ENCODE measurements around the gene GYS2. TPM values are rescaled to one million over a fixed set of nuclear protein-coding genes. Genes with fewer than 3 reads are reported as not detected.
"Not testable (repeated sequence)": the region's sequence is repeated elsewhere in the genome, so short reads cannot be mapped to it uniquely, and the experiment has no call there.

GYS2 gene
- total RNA-seq, 1 donor from 2014 or later = not detected

DNA sequence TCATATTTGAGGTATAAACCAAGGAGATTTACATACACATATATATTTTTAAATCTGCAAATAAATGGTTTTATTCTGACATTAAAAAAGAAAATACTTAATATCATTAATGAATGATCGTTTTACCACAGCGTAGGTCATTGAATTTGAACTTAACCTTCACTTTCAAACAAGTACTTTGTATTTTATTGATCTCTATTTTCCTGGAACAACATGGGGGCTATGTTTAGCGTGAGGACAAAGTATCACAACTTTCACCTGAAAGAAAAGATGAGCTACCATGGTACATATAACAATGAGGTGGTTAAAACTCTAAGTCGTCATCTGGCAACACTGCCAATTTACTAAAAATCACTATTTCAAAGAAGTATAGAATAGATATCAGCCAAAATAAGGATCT, 6.0 kb downstream of the GYS2 start:
- no peak overlapping the region for H3K27ac Mint-ChIP-seq
- H3K4me3 Mint-ChIP-seq (ENCODE audit: low read depth) = no peak overlapping the region

DNA sequence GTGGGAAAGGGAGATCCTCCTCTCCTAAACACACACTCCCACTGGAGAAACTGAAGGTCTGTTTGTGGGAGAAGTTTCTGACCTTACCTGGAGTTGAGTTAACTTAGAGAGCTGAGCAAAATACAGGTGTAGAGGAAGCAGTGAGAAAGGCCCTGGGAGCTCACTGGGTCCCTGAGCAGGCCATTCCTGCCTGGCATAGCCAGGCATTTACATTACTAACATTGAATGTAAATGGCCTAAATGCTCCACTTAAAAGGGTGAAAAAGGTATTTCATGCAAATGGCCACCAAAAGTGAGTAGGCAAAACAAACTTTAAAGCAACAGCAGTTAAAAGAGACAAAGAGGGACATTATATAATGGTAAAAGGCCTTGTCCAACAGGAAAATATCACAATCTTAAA, 9.3 kb downstream of the GYS2 start:
- H3K27ac Mint-ChIP-seq; H3K4me3 Mint-ChIP-seq (ENCODE audit: low read depth); H3K36me3 Mint-ChIP-seq (ENCODE audit: insufficient read depth); DNase-seq (ENCODE audit: low spot score, unreplicated experiment); H3K4me1 Mint-ChIP-seq (ENCODE audit: low read depth); H3K27me3 Mint-ChIP-seq: not testable (repeated sequence)
- peaks cover 31% of the 10 kb centered on the region for H3K9me3 Mint-ChIP-seq (ENCODE audit: low read depth)

More for the DNA sequence above, 6.0 kb downstream of the GYS2 start:
- DNase-seq (ENCODE audit: low spot score, unreplicated experiment) = no peak
- Mint-ChIP-seq H3K4me1 (ENCODE audit: low read depth) (peaks cover 8% of the 10 kb centered on the region), H3K27me3 (peaks cover 5% of the 10 kb centered on the region), H3K9me3 (ENCODE audit: low read depth) (peaks cover 8% of the 10 kb centered on the region), H3K36me3 (ENCODE audit: insufficient read depth) (no peaks in the 10 kb centered on the region)
- TF ChIP-seq, protein P1, sequence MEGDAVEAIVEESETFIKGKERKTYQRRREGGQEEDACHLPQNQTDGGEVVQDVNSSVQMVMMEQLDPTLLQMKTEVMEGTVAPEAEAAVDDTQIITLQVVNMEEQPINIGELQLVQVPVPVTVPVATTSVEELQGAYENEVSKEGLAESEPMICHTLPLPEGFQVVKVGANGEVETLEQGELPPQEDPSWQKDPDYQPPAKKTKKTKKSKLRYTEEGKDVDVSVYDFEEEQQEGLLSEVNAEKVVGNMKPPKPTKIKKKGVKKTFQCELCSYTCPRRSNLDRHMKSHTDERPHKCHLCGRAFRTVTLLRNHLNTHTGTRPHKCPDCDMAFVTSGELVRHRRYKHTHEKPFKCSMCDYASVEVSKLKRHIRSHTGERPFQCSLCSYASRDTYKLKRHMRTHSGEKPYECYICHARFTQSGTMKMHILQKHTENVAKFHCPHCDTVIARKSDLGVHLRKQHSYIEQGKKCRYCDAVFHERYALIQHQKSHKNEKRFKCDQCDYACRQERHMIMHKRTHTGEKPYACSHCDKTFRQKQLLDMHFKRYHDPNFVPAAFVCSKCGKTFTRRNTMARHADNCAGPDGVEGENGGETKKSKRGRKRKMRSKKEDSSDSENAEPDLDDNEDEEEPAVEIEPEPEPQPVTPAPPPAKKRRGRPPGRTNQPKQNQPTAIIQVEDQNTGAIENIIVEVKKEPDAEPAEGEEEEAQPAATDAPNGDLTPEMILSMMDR (IDR thresholded peaks at IDR 0.05; ENCODE audit: unreplicated experiment) = no peak

DNA sequence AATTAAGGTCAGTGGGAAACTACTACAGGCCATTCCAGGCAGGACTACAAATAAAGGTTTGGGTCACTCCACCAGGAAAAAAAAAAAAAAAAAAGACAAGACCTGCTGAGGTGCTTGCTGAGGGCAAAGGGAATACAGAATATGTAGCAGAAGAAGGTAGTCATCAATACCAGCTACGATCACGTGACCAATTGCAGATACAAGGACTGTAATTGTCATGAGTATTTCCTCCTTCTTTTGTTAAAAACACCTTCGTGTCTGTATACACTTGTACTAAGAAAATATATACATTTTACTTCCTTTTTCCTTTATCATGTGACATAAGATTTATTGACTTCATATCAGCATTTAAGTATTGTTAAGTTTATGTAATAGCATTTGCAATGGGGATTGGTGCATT, 19.2 kb downstream of the GYS2 start:
- Mint-ChIP-seq H3K27ac (no peak overlapping the region), H3K27me3 (no peaks in the 10 kb centered on the region), H3K9me3 (ENCODE audit: low read depth) (no peaks in the 10 kb centered on the region), H3K4me1 (ENCODE audit: low read depth) (no peaks in the 10 kb centered on the region), H3K36me3 (ENCODE audit: insufficient read depth) (no peaks in the 10 kb centered on the region), H3K4me3 (ENCODE audit: low read depth) (no peak overlapping the region)
- no peak for DNase-seq (ENCODE audit: low spot score, unreplicated experiment)
- TF ChIP-seq, protein P1 (IDR thresholded peaks at IDR 0.05; ENCODE audit: unreplicated experiment) = no peak

DNA sequence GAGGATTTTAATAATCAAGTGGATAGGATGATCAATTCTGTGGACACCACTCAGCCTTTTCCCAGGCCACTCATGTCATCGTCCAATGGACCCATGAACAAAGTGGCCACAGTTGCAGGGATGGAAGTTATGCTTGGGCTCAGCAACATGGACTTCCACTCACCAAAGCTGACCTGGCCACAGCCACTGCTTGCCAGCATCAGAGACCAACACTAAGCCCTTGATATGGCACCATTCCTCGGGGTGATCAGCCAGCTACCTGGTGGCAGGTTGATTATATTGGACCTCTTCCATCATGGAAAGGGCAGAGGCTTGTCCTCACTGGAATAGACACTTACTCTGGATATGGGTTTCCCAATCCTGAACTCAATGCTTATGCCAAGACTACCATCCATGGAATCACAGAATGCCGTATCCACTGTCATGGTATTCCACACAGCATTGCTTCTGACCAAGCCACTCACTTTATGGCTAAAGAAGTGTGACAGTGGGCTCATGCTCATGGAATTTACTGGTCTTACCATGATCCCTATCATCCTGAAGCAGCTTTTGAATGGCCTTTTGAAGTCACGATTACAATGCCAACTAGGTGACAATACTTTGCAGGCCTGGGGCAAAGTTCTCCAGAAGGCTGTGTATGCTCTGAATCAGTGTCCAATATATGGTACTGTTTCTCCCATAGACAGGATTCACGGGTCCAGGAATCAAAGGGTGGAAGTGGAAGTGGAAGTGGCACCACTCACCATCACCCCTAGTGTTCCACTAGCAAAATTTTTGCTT, 20.1 kb downstream of the GYS2 start:
- H3K36me3 Mint-ChIP-seq (ENCODE audit: insufficient read depth); DNase-seq (ENCODE audit: low spot score, unreplicated experiment); H3K27ac Mint-ChIP-seq; H3K9me3 Mint-ChIP-seq (ENCODE audit: low read depth); H3K4me3 Mint-ChIP-seq (ENCODE audit: low read depth); H3K4me1 Mint-ChIP-seq (ENCODE audit: low read depth); H3K27me3 Mint-ChIP-seq: not testable (repeated sequence)

DNA sequence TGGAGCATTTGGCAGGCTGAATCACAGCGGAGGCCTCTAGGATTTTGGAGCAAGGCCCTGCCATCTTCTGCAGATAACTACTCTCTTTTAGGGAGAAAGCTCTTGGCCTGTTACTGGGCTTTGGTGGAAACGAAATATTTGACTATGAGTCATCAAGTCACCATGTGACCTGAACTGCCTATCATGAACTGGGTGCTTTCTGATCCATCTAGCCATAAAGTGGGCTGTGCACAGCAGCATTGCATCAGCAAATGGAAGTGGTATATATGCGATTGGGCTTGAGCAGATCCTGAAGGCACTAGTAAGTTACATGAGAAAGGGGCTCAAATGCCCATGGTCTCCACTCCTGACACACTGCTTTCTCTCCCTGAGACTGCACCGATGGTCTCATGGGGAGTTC, 21.1 kb downstream of the GYS2 start:
- Mint-ChIP-seq H3K4me1 (ENCODE audit: low read depth) (no peaks in the 10 kb centered on the region), H3K27ac (no peak overlapping the region), H3K4me3 (ENCODE audit: low read depth) (no peak overlapping the region), H3K36me3 (ENCODE audit: insufficient read depth) (no peaks in the 10 kb centered on the region), H3K27me3 (no peaks in the 10 kb centered on the region), H3K9me3 (ENCODE audit: low read depth) (no peaks in the 10 kb centered on the region)
- DNase-seq (ENCODE audit: low spot score, unreplicated experiment) = no peak
- TF ChIP-seq, protein P1 (IDR thresholded peaks at IDR 0.05; ENCODE audit: unreplicated experiment) = no peak

DNA sequence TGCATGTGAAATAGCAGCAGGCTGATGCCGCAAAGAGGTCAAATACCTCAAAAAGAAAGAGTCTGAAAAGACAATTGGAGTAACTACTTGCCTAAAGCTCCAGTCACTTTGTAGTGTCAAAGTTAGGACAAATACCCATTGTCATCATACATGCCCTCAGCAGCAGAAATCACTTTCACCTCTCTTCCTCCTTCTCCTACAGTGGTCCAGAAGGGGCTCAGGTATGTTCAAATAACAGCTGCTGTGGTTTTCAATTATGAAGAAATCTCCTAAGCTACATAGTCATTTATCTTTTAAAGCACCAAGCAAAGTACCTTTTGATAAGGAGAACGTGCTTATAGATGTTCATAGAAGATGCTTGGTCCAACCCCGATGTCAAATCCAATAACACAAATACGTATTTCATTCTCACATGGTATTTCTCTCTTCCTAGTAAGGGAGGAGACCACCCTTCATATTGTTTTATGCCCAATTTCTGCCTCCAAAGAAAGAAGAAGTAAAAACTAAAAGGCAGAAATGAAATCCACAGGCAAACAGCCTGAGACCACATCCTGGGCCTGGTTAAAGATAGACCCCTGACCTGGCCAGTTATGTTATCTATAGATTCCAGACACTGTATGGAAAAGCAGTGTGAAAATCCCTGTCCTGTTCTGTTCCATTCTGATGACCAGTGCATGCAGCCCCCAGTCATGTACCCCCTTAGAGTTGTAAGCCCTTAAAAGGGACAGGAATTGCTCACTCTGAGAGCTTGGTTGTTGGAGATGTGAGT, 23.7 kb downstream of the GYS2 start:
- Mint-ChIP-seq H3K27ac (no peak overlapping the region), H3K27me3 (no peaks in the 10 kb centered on the region), H3K4me1 (ENCODE audit: low read depth) (peaks cover 2% of the 10 kb centered on the region), H3K4me3 (ENCODE audit: low read depth) (no peak overlapping the region), H3K9me3 (ENCODE audit: low read depth) (no peaks in the 10 kb centered on the region), H3K36me3 (ENCODE audit: insufficient read depth) (no peaks in the 10 kb centered on the region)
- TF ChIP-seq, protein P1 (IDR thresholded peaks at IDR 0.05; ENCODE audit: unreplicated experiment) = no peak
- DNase-seq (ENCODE audit: low spot score, unreplicated experiment) = no peak
